Subcutaneous preadipocyte (primary cell): Measurements from ENCODE around the gene SLC33A1. TPM values are rescaled to one million over a fixed set of nuclear protein-coding genes. Genes with fewer than 3 reads are reported as not detected.

Experiments
- total RNA-seq: library from RNA; depleted of rRNA; stranded (reverse); fragments of >200 nt; gene quantifications from 2 replicates; pipeline ENCODE4 v1.2.3, GENCODE V29; 2012

SLC33A1 gene
- total RNA-seq, result 32.0 and 38.5 TPM in 2 replicates

DNA sequence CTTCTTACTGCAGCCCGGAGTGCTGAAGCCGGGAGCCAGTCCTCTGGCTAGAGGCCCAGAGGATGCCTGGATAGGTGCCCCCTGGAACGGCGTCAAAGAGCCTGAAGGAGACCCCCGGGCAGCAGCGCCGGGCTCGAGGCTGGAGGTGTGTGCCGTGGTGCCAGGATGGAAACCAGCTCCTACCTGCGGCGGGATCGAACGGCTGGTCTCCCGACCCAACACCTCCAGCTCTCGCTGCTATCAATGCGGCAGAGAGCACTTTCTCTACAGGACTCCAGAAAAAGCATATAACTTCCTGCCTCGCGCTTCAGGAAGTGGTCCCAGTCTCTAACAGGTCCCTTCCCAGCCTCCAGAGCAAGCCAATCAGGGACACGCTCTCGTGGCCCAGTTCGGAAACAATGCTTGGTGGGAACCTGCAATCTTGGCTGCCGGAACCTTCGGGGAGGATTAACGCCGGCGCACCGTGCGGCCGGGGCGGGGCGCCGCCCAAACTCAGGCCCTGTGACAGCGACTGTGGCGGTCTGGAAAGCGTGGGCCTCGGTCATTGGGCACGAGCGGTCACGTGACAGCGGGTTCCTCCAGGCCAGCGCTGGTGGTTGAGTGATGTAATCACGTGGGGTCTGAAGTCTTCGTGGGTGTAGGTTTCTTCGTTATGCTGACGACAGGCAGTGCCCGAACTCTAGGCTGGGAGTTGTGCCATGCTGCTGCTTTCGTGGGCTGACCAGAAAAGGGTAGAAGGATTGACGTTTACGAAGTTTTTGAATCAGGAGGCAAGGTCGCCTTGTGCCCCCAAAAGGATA is at the start of gene SLC33A1:
Gene SLC33A1, minus strand, starts transcription at position 287 of the 800 bp plus-strand sequence. CDS start 430 bp downstream, outside the sequence.

DNA sequence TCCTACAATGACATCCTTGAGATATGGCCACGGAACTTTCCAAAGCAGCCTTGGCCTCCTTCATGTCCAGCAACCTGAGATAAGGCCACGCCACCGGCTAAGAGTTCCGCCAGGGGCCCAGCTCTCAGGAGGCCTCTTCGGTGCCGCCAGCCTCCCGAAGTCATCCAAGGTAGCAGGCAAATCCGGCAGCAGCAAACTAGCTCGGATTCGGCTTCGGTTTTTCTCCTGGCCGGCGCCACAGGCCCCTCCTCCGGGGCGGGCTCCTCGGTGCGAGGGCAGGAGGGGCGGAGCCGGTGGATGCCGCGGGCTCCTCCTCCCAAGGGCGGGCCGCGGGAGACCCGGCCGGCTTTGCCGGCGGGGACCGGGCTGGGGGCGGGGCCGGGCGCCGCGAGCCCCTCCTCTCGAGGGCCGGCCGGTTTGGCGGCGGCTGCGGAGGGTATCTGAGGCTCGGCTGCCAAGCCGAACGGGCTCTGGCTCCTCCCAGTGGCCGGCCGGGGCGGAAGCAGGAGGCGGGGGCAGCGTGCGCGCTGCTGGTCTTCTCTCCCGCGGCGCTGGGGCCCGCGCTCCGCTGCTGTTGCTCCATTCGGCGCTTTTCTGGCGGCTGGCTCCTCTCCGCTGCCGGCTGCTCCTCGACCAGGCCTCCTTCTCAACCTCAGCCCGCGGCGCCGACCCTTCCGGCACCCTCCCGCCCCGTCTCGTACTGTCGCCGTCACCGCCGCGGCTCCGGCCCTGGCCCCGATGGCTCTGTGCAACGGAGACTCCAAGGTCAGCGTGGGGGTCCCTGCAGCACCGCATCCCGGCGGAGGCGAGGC is 16.1 kb upstream of the SLC33A1 start, which contains the start of gene GMPS:
Gene GMPS, plus strand, starts transcription at position 518 of the 812 bp plus-strand sequence. Its CDS starts 221 bp downstream, at position 739.

DNA sequence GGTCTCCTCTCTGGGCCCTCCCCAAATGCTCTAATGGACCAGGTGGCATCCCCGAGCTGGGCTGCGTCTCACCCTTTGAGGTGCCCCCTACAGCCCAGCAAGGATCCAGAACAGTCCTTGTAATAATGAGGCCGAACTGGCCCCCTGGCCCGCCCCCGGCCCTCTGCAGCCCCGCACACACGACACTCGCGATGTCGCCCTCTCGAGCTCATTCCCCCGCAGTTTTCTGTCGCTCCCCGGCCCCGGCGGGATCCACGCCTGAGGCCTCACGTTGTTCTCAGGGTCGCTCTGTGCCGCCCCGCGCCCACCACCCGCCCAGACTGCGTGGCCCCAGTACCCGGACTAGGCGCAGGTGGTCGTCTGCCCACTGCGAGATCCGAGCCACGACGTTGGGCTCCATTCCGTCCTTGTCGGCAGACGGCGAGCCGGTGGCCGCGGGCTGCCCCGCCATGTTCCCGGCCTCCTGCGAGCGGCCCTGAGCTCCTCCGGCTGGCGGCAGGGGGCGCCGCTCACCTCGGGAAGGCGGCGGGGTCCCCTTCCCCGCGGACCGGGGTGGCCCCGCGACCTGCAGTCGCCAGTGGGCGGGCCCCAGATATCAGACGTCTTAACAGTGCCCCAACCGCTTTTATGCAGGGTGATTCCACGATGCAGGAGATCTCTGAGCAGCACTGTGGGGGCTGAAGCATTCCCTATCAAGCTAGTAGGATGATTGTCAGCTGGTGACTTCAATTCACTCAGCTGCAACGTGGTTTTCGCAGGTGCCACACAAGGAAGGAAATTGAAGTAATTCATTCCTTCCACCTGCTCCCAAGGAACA is 48.2 kb downstream of the SLC33A1 start, which contains the start of gene C3orf33:
Gene C3orf33, minus strand, starts transcription at position 477 of the 817 bp plus-strand sequence. Its CDS starts 26 bp downstream, at position 451.

Other genes starting within 250 kb of the SLC33A1 start
- gene PLCH1, start 109.4 kb downstream of the SLC33A1 start, total RNA-seq, result under 0.01 and 0.37 TPM in 2 replicates
- gene C3orf33, start 48.1 kb downstream of the SLC33A1 start, total RNA-seq, result 1.6 and 2.2 TPM in 2 replicates
- 47.0 and 68.2 TPM in 2 replicates for gene GMPS, start 16.2 kb upstream of the SLC33A1 start, total RNA-seq